Hindlimb muscle (tissue), 1 donor: ENCODE measurements around the gene ZNF529. TPM values are rescaled to one million over a fixed set of nuclear protein-coding genes. Genes with fewer than 3 reads are reported as not detected.
A peak's percentile ranks its signal among the peaks of the same experiment; 100 is the strongest.
"Not testable (repeated sequence)": the region's sequence is repeated elsewhere in the genome, so short reads cannot be mapped to it uniquely, and the experiment has no call there.

Experiments
- DNase-seq: peaks from one replicate; pipeline ENCODE4 v3.0.0-alpha.2; 2013
- polyA plus RNA-seq: library from polyadenylated mRNA; unstranded; fragments of 120-200 nt; gene quantifications from one replicate; pipeline ENCODE4 v1.2.1, GENCODE V29; 2013; ENCODE audit not compliant: insufficient read length

The ZNF529 gene
- 15.3 TPM for polyA plus RNA-seq

DNA sequence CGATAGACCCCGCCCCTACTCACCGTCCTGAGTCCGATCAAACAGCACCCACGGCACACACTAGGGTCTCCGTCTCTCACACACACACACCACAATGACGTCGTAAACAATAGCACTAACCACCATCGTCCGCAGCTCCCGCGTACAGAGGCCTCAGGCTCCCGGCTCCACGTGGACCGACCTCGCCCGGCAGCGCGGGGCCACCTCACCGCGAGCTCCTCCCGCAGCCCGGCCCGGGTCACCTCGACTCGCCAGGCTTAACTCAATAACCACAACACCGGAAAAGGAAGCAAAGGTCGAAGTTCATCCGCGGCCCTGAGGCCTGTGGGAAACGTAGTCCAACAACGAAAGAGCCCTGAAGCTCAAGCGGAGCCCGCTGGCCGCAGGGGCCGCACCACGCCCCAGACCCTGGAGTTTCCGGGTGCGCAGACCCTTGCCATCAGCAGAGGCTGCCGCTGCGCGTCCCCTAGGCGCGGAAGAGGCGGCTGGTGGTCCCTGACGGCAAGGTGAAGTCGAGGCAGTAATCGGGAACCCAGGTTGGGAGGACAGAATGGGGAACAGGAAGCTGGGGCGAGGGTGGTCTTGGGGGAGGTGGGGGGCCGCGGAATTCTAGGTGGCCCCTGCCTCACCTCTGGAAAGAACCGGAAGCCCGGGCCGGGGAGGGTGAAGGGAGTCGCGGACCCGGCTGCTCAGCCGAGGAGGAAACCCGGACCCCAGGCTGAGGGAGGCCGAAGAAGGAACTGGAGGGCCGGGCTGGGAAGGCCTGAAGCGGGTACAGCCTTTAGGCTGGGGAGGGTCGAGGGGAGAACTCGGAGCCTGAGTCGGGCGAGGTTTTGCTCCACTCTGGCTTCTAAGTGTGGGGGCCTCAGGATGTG lies at the start of gene ZNF529:
Gene ZNF529, minus strand, starts transcription at position 273 of the 875 bp plus-strand sequence. CDS start 946 bp downstream, outside the sequence.
- peak; percentile 92 for DNase-seq

DNA sequence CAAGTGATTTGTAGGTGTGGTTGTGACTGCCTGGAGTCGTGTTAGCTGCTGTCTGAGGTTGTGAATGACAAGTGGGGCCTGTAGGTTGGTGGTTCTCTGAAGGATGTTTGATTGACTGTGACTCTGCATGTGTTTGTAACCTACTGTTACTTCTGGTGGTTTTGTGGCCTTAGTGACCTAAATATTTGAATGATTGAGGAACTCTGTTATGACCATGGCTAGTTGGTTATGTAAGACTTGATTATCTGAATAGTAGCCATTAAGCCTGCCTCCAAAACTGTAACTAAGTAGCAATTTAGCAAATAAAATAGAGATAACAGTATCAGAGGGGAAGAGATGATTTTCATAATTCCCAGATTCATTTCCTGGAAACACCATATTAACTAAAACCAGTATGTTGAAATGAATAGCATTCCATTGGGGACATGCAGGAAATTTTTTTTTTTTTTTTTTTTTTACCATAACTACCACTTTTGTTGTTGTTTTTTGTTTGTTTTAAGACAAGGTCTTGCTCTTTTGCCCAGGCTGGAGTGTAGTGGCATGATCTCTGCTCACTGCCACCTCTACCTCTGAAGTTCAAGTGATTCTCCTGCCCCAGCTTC lies 32.9 kb upstream of the ZNF529 start:
- no peak for DNase-seq

DNA sequence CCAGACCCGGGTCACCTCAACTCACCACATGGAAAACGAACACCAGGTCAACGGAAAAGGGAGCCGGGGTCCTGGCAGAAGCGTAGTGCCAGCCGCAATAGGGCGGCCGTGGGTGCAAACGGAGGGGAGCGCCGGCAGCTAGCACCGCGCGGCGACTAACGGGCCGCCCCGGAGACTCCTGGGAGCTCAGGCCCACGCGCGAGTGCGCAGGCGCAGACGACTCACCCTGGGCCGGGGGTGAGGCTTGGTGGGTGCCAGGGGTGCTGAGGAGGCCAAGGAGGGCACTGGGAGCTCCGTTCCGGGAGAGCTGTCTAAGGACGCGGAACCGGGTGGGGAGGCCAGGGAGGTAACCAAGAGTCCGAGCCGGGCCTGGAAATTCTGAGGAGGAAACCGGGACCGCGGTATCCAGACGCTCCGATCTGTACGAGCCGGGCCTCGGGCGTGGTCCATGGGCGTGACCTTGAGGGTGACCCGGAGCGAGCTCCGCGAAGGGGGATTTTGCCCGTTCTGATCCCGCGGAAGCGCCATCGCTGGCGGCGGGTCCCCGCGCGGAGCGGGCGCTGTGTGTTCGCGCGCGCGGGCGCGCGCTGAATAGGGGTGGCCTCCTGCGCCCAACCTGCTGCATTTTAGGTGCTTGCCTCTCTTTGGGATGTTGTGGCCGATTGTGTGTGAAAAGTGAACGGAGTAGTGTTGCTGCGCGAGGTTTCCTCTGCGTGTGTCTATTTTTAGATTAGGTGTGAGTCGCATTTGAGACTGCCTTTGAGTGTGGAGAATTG lies 32.2 kb upstream of the ZNF529 start, which contains the start of gene ZNF382:
Gene ZNF382, plus strand, starts transcription at position 213 of the 776 bp plus-strand sequence. CDS start 4,602 bp downstream, outside the sequence.
- peak; percentile 87 for DNase-seq

DNA sequence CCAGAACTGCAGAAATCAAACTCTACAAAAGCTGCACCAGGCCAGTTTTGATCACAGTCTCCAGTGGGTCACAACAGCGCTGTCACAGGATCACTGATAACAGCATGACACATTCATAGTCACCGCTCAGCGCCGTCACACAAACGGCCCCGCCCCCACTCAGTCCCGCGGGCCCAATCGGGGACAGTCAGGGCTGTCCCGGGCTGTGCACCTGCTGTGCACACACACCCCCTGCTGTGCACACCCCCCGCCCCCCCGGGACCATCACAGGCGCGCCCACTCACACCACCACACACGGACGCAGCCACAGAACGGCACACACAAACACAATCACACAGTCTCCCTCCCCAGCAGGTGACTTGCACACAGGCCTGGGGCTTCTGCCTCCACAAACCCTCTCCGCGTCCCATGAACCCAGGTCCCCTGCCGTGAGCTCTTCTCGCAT lies 31.6 kb upstream of the ZNF529 start:
- DNase-seq: no peak

DNA sequence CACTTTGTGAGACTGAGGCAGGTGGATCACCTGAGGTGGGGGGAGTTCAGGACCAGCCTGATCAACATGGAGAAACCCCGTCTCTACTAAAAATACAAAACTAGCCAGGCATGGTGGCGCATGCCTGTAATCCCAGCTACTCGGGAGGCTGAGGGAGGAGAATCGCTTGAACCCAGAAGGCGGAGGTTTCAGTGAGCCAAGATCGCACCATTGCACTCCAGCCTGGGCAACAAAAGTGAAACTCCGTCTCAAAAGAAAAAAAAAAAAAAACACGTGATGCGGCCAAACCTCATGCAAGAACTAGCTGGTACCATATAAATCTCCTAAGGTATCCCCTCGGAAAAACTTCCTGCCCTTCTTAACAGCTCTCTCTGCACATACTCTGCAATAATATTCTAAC lies 29.6 kb upstream of the ZNF529 start:
- DNase-seq: not testable (repeated sequence)

DNA sequence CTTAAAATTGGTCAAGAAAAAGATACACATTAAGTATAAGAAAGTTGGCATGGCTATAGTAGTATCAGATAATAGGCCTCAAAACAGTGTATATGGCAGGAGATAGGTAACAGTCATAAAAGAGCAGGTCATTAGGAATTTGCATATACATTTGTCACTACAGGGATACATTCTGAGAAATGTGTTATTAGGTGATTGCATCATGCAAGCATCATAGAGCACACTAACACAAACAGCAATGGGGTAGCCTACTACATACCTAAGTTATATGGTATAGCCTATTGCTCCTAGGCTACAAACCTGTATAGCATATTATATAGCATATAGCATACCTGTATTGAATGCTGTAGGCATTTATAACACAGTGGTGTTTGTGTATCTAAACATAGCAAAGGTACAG lies 6.2 kb upstream of the ZNF529 start:
- no peak for DNase-seq

DNA sequence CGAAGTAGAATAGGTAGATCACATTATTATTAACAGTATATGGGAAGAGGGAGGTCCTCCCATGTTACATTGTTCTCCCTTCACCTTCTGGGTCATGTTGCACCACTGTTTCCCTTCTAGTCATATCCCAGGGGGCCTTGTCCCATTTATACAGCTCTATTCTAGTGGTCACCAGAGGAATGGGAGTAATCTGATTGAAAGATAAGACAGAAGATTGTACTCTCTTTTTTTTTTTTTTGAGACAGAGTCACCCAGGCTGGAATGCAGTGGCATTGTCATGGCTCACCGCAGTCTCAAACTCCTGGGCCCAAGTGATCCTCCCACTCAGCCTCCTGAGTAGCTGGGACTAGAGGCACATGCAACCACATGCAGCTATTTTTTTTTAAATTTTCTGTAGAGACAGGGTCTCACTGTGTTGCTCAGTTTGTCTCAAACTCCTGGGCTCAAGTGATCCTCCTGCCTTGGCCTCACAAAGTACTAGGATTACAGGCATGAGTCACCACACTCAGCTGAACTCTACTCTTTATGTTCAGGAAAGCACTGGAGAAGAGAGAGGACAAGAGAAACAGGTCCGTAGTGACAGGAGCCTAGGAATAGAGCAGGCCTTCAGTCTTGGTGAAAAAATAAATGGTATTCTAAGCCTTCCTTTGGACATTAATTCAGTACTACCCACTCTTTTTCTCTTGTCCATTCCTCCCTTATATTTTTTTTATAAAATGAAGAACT lies 4.3 kb upstream of the ZNF529 start:
- DNase-seq: no peak

DNA sequence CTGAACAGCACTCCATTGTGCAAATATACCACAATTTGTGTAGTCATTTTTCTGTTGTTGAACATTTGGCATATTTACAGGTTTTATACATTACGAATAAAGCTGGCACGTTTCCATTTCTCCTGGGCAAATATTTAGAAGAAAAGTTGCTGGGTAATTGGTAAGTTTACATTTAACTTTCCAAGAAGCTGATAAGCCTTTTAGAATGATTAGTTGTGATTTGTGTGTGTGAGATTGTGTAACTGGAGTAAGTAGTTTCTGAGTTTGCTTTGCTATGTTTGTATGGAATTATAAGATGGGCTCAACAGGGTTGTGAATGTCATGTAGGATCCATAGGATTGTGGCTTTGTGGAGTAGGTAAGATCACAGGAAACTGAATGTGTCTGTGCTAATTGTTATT lies 1.6 kb upstream of the ZNF529 start:
- DNase-seq: no peak

DNA sequence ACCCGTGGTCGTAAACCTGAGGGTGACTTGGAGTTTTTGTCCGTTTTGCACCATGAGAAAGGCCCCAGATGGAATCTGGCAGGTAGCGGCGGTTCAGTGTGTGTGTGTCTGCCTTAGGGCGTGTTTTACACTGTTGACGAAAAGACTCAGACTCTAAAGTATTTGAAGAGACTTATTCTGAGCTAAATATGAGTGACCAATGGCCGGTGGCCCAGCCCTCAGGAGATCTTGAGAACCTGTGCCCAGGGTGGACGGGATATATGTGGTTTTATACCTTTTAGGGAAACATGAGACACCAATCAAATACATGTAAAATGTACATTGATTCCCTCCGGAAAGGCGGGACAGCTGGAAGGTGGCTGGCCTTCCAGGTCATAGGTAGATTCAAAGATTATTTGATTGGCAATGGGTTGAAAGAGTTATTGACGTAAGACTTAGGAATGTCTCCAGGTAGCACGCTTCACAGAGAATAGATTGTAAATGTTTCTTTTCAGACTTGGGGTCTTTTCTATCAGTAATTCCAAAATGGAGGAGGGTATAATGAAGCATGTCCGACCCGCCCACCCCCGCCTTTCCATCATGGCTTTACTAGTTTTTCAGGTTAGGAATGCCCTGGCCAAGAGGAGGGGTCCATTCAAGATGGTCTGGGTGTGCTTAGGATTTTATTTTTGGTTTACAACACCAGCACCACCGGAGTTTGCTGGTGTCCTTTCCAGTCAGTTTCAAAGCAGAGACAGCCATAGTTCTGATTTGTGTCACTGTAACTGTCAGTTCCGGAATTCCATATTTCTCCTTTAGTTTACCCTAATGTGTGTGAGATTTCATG lies 1.0 kb upstream of the ZNF529 start:
- DNase-seq: peak; percentile 1

DNA sequence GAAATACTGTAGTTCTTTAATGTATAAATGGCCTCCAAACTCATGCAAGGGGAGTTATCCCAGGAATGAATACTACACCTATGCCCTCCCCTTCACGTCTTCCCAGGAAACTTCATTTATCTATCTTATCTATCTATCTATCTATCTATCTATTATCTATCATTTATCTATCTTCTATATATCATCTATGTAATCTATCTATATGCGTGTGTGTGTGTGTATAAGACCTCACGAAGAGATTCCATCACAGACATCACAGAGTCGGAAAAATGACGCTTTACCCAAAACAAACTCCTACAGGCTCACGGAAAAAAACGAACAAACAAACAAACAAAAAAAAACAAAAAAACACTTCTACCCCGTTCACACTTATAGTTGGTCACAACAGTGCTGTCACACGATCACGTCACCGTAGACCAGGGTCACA lies 486 bp downstream of the ZNF529 start:
- DNase-seq: peak; percentile 1

DNA sequence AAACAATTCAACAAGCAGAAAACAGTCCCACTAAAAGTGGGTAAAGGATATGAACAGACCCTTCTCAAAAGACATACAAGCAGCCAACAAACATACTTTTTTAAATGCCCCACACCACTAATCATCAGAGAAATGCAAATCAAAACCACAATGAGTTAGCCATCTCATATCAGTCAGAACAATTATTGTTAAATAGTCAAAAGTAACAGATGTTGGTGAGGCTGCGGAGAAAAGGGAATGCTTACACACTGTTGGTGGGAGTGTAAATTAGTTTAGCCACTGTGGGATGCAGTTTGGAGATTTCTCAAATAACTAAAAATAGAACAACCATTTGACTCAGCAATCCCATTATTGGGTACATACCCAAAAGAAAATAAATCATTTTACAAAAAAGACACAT lies 8.7 kb downstream of the ZNF529 start:
- DNase-seq: no peak

DNA sequence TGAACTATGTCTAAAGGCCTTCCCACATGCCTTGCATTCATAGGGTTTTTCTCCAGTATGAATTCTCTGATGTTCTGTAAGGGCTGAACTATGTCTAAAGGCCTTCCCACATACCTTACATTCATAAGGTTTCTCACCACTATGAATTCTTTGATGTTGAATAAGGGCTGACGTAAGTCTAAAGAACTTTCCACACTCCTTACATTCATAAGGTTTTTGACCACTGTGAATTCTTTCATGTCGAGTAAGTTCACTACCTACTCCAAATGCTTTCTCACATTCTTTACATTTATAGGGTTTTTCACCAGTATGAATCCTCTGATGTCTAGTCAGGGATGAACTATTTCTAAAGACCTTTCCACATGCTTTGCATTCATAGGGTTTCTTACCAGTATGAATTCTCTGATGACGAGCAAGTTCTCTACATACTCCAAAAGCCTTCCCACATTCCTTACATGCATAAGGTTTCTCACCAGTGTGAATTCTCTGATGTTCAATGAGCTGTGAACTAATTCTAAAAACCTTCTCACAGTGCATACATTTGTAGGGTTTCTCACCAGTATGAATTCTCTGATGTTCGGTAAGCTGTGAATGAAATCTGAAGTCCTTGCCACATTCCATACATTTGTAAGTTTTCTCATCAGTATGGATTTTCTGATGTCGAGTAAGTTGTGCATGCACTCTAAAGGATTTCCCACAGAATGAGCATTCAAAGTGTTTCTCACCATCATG lies 25.9 kb downstream of the ZNF529 start:
- no peak for DNase-seq

DNA sequence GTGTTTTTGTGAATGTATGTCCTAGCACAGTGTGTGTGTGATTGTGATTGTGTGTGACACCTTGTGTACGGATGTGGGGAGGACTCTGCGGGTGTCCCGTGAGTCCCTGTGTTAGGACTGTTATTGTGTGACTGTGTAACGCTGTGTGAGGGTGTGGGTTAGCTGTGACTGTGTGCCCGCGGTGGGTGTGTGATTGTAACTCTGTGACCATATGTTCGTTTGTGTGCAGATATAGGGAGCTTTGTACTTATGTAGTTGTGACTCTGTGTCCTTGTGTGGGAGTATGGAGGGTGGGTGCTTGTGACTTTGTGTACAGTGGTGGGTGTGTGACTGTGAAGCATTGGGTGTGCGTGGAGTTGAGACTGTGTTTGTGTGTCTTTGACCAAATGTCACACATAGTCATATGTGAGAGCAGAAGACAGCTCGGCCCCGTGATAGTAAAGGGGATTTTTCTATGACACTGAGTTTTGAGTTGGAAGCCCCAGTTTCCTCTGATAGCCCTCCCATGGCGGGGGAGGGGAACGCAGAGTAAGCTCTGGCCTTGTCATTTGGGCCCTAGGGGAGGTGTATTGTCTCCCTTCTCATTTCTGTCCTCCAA lies 44.1 kb downstream of the ZNF529 start:
- DNase-seq: peak; percentile 8

DNA sequence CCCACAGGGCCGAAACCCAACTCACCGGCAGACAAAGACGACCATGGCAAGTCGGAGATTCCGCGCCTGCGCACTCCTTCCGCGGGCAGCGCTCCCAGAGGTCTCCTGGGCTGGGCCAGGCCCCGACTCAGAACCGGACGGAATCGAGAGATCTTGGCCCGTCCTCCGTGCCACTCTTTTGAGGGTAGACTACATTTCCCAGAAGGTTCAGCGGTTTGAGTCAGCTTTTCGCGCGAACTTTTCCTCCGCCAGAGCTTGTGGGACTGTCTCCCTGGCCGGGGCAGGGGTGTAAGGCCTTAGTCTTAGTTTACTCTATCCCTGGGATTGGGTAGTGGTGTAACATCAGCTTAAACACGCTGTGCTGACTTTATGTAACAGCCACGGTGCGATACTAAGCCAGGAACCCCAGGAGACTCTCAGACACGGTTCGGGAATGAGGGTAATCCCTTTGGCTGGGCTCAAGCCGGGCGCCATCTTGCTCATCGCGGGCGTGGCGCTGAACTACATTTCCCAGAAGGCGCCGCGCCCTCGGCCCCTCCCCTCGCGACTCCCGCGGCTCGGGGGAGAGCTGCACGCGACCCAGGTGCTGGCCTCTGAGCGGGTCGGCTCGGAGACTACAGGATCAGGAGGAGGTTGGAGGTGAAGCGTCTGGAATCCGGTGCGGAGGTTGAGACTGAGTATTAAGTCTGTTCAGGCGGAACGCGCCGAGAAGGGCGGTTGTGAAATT lies 44.7 kb downstream of the ZNF529 start, which contains the start of gene ZNF260:
Gene ZNF260, minus strand, starts transcription at position 78 of the 727 bp plus-strand sequence. CDS start 13,033 bp downstream, outside the sequence.
- peak; percentile 96 for DNase-seq

DNA sequence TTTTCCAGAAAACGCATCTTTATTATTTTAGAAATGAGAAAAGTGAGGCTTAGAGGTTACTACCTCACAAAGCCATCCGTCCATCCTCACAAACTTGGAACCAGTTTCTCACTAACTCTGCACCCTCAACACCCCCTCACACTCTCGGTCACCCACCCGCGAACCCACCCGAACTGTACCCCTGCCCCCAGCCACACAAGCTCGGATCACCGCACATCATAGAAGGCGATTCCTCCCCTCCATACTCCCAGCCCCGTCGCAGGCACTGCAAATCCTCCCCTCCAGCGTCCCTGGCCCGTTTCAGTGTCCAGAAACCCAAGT lies 45.3 kb downstream of the ZNF529 start:
- DNase-seq: no peak

DNA sequence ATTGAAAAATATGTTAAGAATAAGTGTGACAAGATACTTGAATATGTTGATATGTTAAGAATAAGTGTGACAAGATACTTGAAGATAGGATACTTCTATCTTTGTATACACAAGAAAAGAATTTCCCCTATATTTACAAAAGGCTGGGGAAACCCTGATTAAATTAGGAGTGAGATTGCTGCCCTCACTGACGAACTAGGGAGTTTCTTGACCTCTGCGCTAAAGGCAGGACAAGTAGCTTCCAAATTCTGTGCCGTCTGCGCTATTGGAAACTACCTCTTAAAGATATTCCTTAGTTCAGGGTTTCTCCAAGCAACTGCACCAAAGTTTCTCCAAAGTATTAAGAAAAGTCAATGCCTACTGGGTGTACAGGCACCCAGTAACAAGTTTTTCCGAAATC lies 45.8 kb downstream of the ZNF529 start:
- DNase-seq: no peak

DNA sequence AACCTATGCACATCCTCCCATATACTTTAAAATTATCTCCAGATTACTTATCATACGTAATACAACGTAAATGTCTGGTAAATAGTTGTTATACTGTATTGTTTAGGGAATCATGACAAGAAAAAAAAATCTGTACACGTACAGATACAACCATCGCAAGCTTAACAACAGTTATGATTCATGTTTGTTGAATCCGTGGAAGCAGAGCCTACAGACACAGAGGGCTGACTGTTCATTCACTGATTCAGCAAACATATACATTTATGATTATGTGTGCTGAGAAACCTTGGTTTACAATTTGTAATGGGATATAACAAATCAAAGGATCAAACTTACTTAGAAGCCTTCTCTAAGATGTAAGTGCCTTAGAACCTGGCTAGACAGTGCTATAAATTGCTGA lies 46.5 kb downstream of the ZNF529 start:
- DNase-seq: no peak

DNA sequence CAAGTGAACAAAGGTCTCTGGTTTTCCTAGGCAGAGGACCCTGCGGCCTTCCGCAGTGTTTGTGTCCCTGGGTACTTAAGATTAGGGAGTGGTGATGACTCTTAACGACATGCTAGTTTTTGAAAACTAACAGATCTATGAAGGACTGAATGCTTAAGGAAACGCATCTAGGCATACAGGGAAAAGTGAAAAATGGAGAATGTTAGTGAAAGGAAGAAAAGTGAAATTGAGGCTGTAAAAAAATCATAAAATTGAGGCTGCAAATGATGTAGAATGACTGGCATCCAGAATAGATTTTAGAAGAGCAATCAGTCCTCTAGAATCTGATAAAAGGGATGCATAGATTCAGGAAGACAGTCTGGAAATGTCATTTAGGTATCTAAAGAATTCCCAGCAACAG lies 48.5 kb downstream of the ZNF529 start:
- no peak for DNase-seq

DNA sequence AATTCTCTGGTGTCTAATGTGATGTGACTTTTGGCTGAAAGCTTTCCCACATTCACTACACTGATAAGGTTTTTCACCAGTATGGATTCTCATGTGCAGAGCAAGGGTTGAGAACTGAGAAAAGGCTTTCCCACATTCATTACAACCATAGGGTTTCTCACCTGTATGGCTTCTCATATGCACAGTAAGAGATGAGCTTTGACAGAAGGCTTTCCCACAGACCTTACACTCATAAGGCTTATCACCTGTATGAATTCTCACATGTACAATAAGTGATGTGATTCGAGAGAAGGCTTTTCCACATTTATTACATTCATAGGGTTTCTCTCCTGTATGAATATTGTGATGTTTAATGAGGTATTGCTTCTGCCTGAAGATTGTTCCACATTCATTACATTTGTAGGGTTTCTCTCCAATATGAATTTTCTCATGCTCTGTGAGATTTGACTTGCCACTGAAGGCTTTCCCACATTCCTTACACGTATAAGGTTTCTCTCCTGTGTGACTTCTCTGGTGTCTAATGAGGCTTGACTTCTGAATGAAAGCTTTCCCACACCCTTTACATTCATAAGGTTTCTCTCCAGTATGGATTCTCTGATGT lies 59.0 kb downstream of the ZNF529 start:
- no peak for DNase-seq
